ENCODE measurements around the gene GPR137C.

Gene GPR137C, protein sequence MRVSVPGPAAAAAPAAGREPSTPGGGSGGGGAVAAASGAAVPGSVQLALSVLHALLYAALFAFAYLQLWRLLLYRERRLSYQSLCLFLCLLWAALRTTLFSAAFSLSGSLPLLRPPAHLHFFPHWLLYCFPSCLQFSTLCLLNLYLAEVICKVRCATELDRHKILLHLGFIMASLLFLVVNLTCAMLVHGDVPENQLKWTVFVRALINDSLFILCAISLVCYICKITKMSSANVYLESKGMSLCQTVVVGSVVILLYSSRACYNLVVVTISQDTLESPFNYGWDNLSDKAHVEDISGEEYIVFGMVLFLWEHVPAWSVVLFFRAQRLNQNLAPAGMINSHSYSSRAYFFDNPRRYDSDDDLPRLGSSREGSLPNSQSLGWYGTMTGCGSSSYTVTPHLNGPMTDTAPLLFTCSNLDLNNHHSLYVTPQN
- long read RNA-seq, partial matches to known transcripts, result 0 of 2 reads
- long read RNA-seq, other reads (novel, unspliced or antisense), result 2 of 2 reads

DNA sequence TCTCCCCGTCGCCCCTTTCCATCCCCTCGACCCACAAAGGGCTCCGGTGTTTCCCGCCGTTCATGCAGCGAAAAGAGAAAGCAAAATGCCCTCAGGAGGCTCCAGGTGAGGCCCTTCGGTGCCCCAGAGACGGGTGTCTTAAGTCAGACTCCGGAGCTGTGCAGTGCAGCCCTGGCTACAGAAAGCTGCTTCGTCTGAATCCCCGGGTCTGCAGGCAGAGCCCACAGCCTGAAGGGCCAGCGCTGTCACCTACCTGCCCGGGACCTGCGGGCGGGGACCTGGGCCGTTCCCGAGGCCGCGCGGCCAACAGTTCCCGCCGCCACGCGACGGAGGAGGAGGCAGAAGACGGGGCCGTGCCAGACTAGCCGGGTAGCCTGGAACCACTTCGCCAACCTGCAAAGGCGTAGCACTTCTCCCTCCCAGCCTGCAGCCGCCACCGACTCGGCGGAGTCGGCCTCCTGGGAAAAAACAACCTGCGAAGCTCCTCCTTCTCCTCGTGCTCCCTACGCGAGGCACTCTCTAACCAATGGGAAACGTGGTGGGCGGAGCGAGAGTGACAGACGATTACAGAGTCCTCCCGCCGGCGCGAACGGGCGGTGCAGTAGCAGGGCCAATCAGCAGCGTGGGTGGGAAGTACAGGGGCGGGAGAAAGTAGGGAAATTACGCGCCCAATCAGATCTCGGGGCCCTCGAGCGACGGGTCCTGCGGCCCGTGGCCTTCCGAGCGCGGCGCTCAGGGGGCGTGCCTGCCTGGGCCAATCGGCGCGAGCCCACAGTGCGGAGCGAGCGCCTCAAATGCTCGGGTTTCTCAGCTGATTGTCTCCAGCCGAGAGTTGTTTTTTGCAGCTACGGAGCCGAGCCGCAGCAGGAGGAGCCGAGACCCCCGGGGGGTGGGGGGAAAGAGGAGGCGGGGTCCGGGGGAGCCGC is at the start of gene GPR137C, which contains the start of gene TXNDC16:
GPR137C (plus strand) TSS at position 774 of the 926 bp plus-strand sequence. CDS start 312 bp downstream, outside the sequence.
TXNDC16 (minus strand) TSS at position 443 of the 926 bp plus-strand sequence. CDS start 8,948 bp downstream, outside the sequence.
- DNase-seq (ENCODE audit: low read depth in 1 of 2, low spot score in 1 of 2), result peak; percentile 97 to 100
- TF ChIP-seq GABPA (IDR thresholded peaks at IDR 0.05; ENCODE audit: low read depth), result no peak
- TF ChIP-seq, protein P1, sequence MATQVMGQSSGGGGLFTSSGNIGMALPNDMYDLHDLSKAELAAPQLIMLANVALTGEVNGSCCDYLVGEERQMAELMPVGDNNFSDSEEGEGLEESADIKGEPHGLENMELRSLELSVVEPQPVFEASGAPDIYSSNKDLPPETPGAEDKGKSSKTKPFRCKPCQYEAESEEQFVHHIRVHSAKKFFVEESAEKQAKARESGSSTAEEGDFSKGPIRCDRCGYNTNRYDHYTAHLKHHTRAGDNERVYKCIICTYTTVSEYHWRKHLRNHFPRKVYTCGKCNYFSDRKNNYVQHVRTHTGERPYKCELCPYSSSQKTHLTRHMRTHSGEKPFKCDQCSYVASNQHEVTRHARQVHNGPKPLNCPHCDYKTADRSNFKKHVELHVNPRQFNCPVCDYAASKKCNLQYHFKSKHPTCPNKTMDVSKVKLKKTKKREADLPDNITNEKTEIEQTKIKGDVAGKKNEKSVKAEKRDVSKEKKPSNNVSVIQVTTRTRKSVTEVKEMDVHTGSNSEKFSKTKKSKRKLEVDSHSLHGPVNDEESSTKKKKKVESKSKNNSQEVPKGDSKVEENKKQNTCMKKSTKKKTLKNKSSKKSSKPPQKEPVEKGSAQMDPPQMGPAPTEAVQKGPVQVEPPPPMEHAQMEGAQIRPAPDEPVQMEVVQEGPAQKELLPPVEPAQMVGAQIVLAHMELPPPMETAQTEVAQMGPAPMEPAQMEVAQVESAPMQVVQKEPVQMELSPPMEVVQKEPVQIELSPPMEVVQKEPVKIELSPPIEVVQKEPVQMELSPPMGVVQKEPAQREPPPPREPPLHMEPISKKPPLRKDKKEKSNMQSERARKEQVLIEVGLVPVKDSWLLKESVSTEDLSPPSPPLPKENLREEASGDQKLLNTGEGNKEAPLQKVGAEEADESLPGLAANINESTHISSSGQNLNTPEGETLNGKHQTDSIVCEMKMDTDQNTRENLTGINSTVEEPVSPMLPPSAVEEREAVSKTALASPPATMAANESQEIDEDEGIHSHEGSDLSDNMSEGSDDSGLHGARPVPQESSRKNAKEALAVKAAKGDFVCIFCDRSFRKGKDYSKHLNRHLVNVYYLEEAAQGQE (IDR thresholded peaks at IDR 0.05; ENCODE audit: insufficient replicate concordance, low read depth), result peak; percentile 58
- TF ChIP-seq SPI1 (IDR thresholded peaks at IDR 0.05; ENCODE audit: borderline replicate concordance, low read depth), result no peak
- TF ChIP-seq, protein P2, sequence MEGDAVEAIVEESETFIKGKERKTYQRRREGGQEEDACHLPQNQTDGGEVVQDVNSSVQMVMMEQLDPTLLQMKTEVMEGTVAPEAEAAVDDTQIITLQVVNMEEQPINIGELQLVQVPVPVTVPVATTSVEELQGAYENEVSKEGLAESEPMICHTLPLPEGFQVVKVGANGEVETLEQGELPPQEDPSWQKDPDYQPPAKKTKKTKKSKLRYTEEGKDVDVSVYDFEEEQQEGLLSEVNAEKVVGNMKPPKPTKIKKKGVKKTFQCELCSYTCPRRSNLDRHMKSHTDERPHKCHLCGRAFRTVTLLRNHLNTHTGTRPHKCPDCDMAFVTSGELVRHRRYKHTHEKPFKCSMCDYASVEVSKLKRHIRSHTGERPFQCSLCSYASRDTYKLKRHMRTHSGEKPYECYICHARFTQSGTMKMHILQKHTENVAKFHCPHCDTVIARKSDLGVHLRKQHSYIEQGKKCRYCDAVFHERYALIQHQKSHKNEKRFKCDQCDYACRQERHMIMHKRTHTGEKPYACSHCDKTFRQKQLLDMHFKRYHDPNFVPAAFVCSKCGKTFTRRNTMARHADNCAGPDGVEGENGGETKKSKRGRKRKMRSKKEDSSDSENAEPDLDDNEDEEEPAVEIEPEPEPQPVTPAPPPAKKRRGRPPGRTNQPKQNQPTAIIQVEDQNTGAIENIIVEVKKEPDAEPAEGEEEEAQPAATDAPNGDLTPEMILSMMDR (IDR thresholded peaks at IDR 0.05; ENCODE audit: insufficient read depth, low read length), result no peak
- peak; percentile 89 for TF ChIP-seq POLR2AphosphoS5 (IDR thresholded peaks at IDR 0.05; ENCODE audit: low read depth)
- H3K27me3 ChIP-seq (ENCODE audit: insufficient read depth, poor library complexity, severe bottlenecking), result peaks cover 2% of the 10 kb centered on the region
- peak within 1 kb of the TSS; percentile 71 for H3K4me3 ChIP-seq (replicated peaks; ENCODE audit: insufficient read depth, low read length)
- H3K27ac ChIP-seq (replicated peaks), result peak within 1 kb of the TSS; percentile 67

DNA sequence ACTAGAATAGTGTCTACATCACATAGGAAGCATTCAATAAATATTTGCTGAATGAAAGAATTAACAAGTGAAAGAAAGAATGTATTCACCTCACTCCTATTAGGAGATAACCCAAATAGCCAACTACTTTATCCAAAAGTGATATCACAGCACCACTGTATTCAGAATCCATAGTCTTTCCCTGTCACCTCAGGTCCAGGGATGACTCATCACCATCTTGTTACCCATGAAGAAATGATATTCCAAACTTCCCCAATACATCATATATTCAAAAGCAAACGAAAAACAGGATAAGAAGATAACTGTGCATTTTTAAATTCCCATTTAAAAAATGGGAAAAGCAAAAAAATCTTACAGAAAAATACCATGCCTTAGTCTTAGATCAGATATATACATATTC is 39.4 kb upstream of the GPR137C start:
- TF ChIP-seq, protein P2 (IDR thresholded peaks at IDR 0.05; ENCODE audit: insufficient read depth, low read length), result no peak
- TF ChIP-seq, protein P1 (IDR thresholded peaks at IDR 0.05; ENCODE audit: insufficient replicate concordance, low read depth), result no peak
- no peak for TF ChIP-seq SPI1 (IDR thresholded peaks at IDR 0.05; ENCODE audit: borderline replicate concordance, low read depth)
- TF ChIP-seq POLR2AphosphoS5 (IDR thresholded peaks at IDR 0.05; ENCODE audit: low read depth), result no peak
- no peak for TF ChIP-seq GABPA (IDR thresholded peaks at IDR 0.05; ENCODE audit: low read depth)
- H3K4me3 ChIP-seq (replicated peaks; ENCODE audit: insufficient read depth, low read length), result no peak overlapping the region
- H3K27ac ChIP-seq (replicated peaks), result no peak overlapping the region
- DNase-seq (ENCODE audit: low read depth in 1 of 2, low spot score in 1 of 2), result no peak
- no peaks in the 10 kb centered on the region for H3K27me3 ChIP-seq (ENCODE audit: insufficient read depth, poor library complexity, severe bottlenecking)

DNA sequence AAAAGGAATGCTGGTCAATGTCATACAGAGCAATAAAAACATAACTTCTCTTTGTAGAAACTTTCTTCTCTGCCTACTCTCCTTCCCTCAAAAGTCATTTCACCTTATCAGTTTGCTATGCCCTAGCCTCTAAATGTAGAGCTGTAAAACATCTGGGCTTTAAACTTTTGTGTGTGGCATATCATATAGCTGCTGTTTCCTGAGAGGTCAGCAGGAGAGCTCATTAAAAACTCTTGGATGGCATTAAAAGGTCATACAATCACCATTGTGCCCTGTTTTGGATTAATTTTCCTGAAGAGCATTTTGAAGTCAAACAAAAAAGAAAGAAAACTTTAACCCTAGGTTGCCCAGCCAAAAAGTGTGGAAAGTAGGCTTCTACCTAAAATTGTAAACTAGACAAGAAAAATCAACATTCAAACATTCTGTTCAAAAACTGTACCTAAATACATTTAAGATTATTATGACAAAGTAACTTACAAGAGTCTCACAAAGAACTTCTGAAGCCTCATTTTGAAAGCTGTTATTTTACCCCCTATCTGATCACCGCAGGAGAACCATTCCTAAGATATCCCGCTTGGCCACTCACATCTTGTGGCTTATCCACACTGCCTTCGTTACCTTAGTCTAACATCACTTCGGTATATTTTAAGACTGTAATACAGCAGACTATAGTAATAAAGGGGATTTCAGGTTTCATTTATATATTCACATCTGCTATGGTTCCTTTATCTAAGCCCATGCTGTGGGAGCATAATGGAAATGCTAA is 38.4 kb upstream of the GPR137C start:
- H3K27me3 ChIP-seq (ENCODE audit: insufficient read depth, poor library complexity, severe bottlenecking), result no peaks in the 10 kb centered on the region
- DNase-seq (ENCODE audit: low read depth in 1 of 2, low spot score in 1 of 2), result no peak
- no peak overlapping the region for H3K27ac ChIP-seq (replicated peaks)
- TF ChIP-seq SPI1 (IDR thresholded peaks at IDR 0.05; ENCODE audit: borderline replicate concordance, low read depth) (no peak), GABPA (IDR thresholded peaks at IDR 0.05; ENCODE audit: low read depth) (no peak), POLR2AphosphoS5 (IDR thresholded peaks at IDR 0.05; ENCODE audit: low read depth) (no peak)
- TF ChIP-seq, protein P1 (IDR thresholded peaks at IDR 0.05; ENCODE audit: insufficient replicate concordance, low read depth), result no peak
- TF ChIP-seq, protein P2 (IDR thresholded peaks at IDR 0.05; ENCODE audit: insufficient read depth, low read length), result no peak
- H3K4me3 ChIP-seq (replicated peaks; ENCODE audit: insufficient read depth, low read length), result no peak overlapping the region
